Gastrocnemius medialis (tissue), 4 donors: ENCODE measurements around the gene ARID1B. TPM values are rescaled to one million over a fixed set of nuclear protein-coding genes. Genes with fewer than 3 reads are reported as not detected.
A peak's percentile ranks its signal among the peaks of the same experiment; 100 is the strongest.

ENCODE experiments used
- ATAC-seq, 2 donors: fragments of 150-250 bp; one replicate each; pipeline ENCODE4 v1.9.1; 2016
- DNase-seq, 2 donors: peaks; one replicate each; pipeline ENCODE4 v3.0.0-alpha.2; 2019
- H3K27ac ChIP-seq, 4 donors: fragments of 200-600 bp; sonication (generic); 1 replicate in 1 of 4; 2 replicates in 3 of 4; pipeline ENCODE4 v1.5.1; 2016 to 2018; ENCODE audit warnings: mild to moderate bottlenecking in 2 of 4, moderate library complexity in 1 of 4
- H3K27me3 ChIP-seq, 3 donors: fragments of 200-600 bp; sonication (generic) in 2 of 3; 1 replicate in 1 of 3; 2 replicates in 2 of 3; pipeline versions ENCODE4 v1.5.1 to v1.6.0; 2016 to 2019; ENCODE audit warnings: mild to moderate bottlenecking in 1 of 3, moderate library complexity in 1 of 3
- H3K36me3 ChIP-seq, 2 donors: fragments of 200-600 bp; sonication (generic) in 1 of 2; one replicate each; pipeline ENCODE4 v1.5.1; 2017 to 2018
- H3K4me1 ChIP-seq, 2 donors: fragments of 200-600 bp; sonication (generic) in 1 of 2; one replicate each; pipeline ENCODE4 v1.5.1; 2016 to 2017; ENCODE audit warnings: mild to moderate bottlenecking in 2 of 2
- H3K4me3 ChIP-seq, 4 donors: fragments of 200-600 bp; sonication (generic) in 3 of 4; 1 replicate in 1 of 4; 2 replicates in 3 of 4; pipeline ENCODE4 v1.5.1; 2016 to 2019; ENCODE audit warnings: mild to moderate bottlenecking in 2 of 4
- H3K9me3 ChIP-seq, 3 donors: fragments of 200-600 bp; sonication (generic) in 2 of 3; 1 replicate in 1 of 3; 2 replicates in 2 of 3; pipeline ENCODE4 v1.5.1; 2016 to 2019
- POLR2A ChIP-seq, 2 donors: fragments of 450-650 bp; IDR thresholded peaks; one replicate each; pipeline ENCODE4 v1.6.1; 2017; ENCODE audit warnings: antibody characterized with exemption in 2 of 2, mild to moderate bottlenecking in 2 of 2, moderate library complexity in 2 of 2
- in situ Hi-C, 4 donors: fragments of 200-750 bp; cut with MboI; loops; one replicate each; pipeline versions ENCODE4 v1.15.0 to v1.8.0; 2017; ENCODE audit warnings: low sequenced_read_pairs in 4 of 4
- intact Hi-C: fragments of 100-400 bp; cut with DNase I; formaldehyde crosslinking; loops from one replicate; pipeline ENCODE4 v1.15.1; 2023; ENCODE audit warnings: low total_unique reads
- total RNA-seq, 4 donors: library from RNA; depleted of rRNA; stranded (reverse); fragments of >200 nt; gene quantifications; one replicate each; pipeline versions ENCODE4 v1.1.0 to v1.2.3, GENCODE V29; 2016
- TF ChIP-seq, protein P1 (sequence below), 5 experiments: fragments of 450-650 bp in 3 of 5; fragments of 200-600 bp in 2 of 5; sonication (generic) in 2 of 5; IDR thresholded peaks in 4 of 5; conservative IDR thresholded peaks in 1 of 5; 1 replicate in 4 of 5; 2 replicates in 1 of 5; pipeline ENCODE4 v1.5.1; 2016 to 2019; ENCODE audit warnings: antibody characterized with exemption in 5 of 5, mild to moderate bottlenecking in 3 of 5, moderate library complexity in 3 of 5

The ARID1B gene
- total RNA-seq, 4 donors from 2014 or later, result 54.9 to 75.3 (median 62.0) TPM

DNA sequence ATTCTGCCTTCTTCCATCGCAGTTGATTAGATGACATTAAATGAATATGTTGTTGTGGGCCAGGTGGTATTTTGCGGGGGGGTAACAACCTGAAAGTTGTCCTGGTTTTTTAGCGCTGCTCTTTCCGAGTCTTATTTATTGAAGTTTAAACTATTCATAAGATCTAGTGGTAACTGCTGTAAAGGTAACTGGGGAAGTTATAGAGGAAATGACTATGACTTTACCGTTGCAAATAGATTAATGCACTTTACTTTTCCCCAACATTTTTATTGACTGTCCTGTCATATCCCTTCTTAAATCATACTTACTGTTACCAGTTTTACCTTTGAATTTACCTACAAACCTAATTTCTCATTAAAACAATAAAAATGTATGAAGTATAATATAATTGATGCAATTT is 173.4 kb downstream of the ARID1B start:
- ATAC-seq (no peak), DNase-seq (no peak)
- Histone ChIP-seq H3K4me1 (peaks cover 84 to 86% of the 10 kb centered on the region in 2 donors), H3K27me3 (no peaks in the 10 kb centered on the region), H3K36me3 (no peaks in the 10 kb centered on the region), H3K9me3 (no peaks in the 10 kb centered on the region), H3K27ac (peak overlapping the region in 3 of 4 donors; percentile 87 to 92 (median 90)), H3K4me3 (no peak overlapping the region)
- no peak for TF ChIP-seq POLR2A (IDR thresholded peaks at IDR 0.05)
- TF ChIP-seq, protein P1, sequence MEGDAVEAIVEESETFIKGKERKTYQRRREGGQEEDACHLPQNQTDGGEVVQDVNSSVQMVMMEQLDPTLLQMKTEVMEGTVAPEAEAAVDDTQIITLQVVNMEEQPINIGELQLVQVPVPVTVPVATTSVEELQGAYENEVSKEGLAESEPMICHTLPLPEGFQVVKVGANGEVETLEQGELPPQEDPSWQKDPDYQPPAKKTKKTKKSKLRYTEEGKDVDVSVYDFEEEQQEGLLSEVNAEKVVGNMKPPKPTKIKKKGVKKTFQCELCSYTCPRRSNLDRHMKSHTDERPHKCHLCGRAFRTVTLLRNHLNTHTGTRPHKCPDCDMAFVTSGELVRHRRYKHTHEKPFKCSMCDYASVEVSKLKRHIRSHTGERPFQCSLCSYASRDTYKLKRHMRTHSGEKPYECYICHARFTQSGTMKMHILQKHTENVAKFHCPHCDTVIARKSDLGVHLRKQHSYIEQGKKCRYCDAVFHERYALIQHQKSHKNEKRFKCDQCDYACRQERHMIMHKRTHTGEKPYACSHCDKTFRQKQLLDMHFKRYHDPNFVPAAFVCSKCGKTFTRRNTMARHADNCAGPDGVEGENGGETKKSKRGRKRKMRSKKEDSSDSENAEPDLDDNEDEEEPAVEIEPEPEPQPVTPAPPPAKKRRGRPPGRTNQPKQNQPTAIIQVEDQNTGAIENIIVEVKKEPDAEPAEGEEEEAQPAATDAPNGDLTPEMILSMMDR (IDR thresholded peaks at IDR 0.05 in 4 of 5, conservative IDR thresholded peaks at IDR 0.05 in 1 of 5), result no peak
- intact Hi-C loops (loop anchor here (10.0 kb wide), 1 partner anchor 234 kb away; no protein-coding TSS in a partner anchor), in situ Hi-C loops (loop anchor here in 3 of 4 donors (10.0 to 25.0 kb wide), 3 partner anchors 163 to 234 kb away; partner anchors contain the start of gene ARID1B (in 2 of the 3))

DNA sequence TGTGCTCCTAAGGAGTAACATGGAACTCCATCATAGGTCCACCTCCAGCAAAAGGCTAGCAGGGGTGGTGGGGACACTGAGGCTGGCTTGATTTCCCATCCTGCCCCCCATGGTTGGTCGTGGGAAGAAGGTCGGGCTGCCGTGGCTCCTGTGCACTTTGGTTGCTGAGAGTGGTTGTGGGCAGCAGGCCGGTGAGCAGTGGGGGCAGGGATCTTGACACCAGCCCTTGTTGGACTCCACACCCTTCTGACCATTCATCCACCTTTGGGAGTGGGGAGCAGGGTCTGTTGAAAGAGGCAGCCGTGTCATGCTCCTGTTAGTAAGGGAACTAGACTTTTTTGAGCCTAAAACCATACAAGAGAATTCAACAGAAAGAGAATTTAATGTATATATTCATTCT is 175.2 kb downstream of the ARID1B start:
- in situ Hi-C loops, result loop anchor here in 3 of 4 donors (10.0 to 25.0 kb wide), 3 partner anchors 165 to 232 kb away; partner anchors contain the start of gene ARID1B (in 2 of the 3)
- Histone ChIP-seq H3K27ac (peak overlapping the region; percentile 81 to 92 (median 88)), H3K9me3 (no peaks in the 10 kb centered on the region), H3K27me3 (no peaks in the 10 kb centered on the region), H3K4me3 (no peak overlapping the region), H3K36me3 (no peaks in the 10 kb centered on the region), H3K4me1 (peaks cover 92% of the 10 kb centered on the region in 2 donors)
- intact Hi-C loops, result loop anchor here (10.0 kb wide), 1 partner anchor 232 kb away; no protein-coding TSS in a partner anchor
- TF ChIP-seq, protein P1 (IDR thresholded peaks at IDR 0.05 in 4 of 5, conservative IDR thresholded peaks at IDR 0.05 in 1 of 5), result no peak
- no peak for TF ChIP-seq POLR2A (IDR thresholded peaks at IDR 0.05)
- no peak for DNase-seq
- ATAC-seq, result no peak

DNA sequence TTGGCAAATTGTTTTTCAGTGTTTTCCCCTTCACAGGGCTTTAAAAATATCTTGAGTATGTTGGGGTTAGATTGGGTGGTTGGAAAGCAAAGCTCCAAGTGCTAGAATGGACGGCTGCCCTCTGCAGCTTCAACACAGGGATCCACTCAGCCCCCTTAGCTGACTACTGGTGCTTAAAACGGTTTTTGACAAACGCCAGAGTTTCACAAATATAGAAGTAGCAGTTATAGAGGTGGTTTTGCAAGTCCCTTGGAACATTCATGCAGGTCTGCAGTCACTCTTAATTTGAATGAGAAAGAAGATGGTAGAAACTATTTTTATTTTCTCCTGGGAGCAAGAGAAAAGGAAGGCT is 175.9 kb downstream of the ARID1B start:
- peaks cover 92% of the 10 kb centered on the region in 2 donors for H3K4me1 ChIP-seq
- intact Hi-C loops, result loop anchor here (1.0 to 10.0 kb wide), 2 partner anchors 68 to 232 kb away; no protein-coding TSS in a partner anchor
- no peaks in the 10 kb centered on the region for H3K27me3 ChIP-seq
- H3K9me3 ChIP-seq, result no peaks in the 10 kb centered on the region
- peak overlapping the region; percentile 1 to 19 (median 8) for H3K4me3 ChIP-seq
- ATAC-seq (peak in 1 of 2 donors; percentile 9), DNase-seq (no peak)
- H3K27ac ChIP-seq, result peak overlapping the region; percentile 81 to 92 (median 88)
- no peaks in the 10 kb centered on the region for H3K36me3 ChIP-seq
- in situ Hi-C loops, result loop anchor here in 3 of 4 donors (10.0 to 25.0 kb wide), 3 partner anchors 166 to 232 kb away; partner anchors contain the start of gene ARID1B (in 2 of the 3)
- TF ChIP-seq POLR2A (IDR thresholded peaks at IDR 0.05), result no peak
- TF ChIP-seq, protein P1 (IDR thresholded peaks at IDR 0.05 in 4 of 5, conservative IDR thresholded peaks at IDR 0.05 in 1 of 5), result no peak

DNA sequence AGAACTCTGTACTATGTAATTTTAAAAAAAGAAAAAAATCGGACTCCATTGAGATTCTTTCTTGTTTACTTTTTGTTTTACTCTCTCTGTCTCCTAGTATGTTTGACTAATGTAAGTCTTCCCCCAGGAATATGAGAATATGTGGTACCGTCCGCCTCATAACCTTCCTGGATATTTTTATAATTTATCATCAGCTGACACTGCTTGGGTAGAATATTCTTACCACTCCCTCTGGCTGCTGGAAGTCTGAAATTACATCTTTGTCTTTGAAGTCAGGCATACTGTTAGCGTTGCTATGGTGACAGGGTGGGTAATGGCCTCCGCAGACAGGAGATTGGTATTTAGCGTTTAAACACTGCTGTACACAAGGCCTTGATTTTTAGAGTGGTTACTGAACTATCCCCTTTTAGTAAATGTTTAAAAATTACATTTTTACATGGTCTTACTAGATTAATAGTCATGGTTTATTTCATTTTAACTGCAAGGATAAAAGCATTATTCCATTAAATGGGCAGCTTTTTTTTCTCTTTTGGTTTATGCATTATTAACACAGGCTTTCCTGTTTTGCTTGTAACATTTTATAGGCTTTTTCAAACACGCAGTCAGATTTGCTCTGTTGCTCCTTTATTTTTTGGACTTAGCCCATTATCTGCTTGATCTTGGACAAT is 176.4 kb downstream of the ARID1B start:
- DNase-seq (peak; percentile 62 to 76), ATAC-seq (peak; percentile 81 to 84)
- intact Hi-C loops, result loop anchor here (1.0 to 10.0 kb wide), 2 partner anchors 68 to 231 kb away; no protein-coding TSS in a partner anchor
- H3K4me1 ChIP-seq, result peaks cover 90 to 92% of the 10 kb centered on the region in 2 donors
- in situ Hi-C loops, result loop anchor here in 3 of 4 donors (10.0 to 25.0 kb wide), 3 partner anchors 166 to 231 kb away; partner anchors contain the start of gene ARID1B (in 2 of the 3)
- no peaks in the 10 kb centered on the region for H3K9me3 ChIP-seq
- H3K4me3 ChIP-seq, result peak overlapping the region in 3 of 4 donors; percentile 1 to 19 (median 7)
- no peaks in the 10 kb centered on the region for H3K27me3 ChIP-seq
- peak overlapping the region; percentile 81 to 92 (median 88) for H3K27ac ChIP-seq
- TF ChIP-seq, protein P1 (IDR thresholded peaks at IDR 0.05 in 4 of 5, conservative IDR thresholded peaks at IDR 0.05 in 1 of 5), result peak in 4 of 5 experiments; percentile 17 to 42 (median 30)
- peak in 1 of 2 donors; percentile 75 for TF ChIP-seq POLR2A (IDR thresholded peaks at IDR 0.05)
- H3K36me3 ChIP-seq, result no peaks in the 10 kb centered on the region
